Brain microvascular endothelial cell (primary cell): ENCODE measurements around the gene RPRML.

ENCODE experiments used
- DNase-seq: peaks from one replicate; pipeline ENCODE4 v3.0.0-alpha.2; 2020
- H3K27ac ChIP-seq: fragments of 250-450 bp; sonication (Bioruptor Pico); 2 replicates; pipeline ENCODE4 v1.5.1; 2020; ENCODE audit warnings: mild to moderate bottlenecking, moderate library complexity
- H3K27me3 ChIP-seq: fragments of 250-450 bp; sonication (Bioruptor Pico); replicated peaks from 2 replicates; pipeline ENCODE4 v1.5.1; 2020; ENCODE audit warnings: mild to moderate bottlenecking
- H3K36me3 ChIP-seq: fragments of 250-450 bp; sonication (Bioruptor Pico); replicated peaks from 2 replicates; pipeline ENCODE4 v1.5.1; 2020; ENCODE audit warnings: mild to moderate bottlenecking
- H3K4me3 ChIP-seq: 2 replicates; pipeline ENCODE4 v1.5.1; 2011; ENCODE audit warnings: low read depth, mild to moderate bottlenecking, control low read depth, low read length, moderate library complexity
- in situ Hi-C: cut with HindIII; loops from 2 replicates; pipeline ENCODE4 v1.10.0; 2017; ENCODE audit warnings: low sequenced_read_pairs, low pct_ligation_motif_present
- TF ChIP-seq, protein P1 (sequence below): IDR thresholded peaks from 2 replicates; pipeline ENCODE4 v1.5.1; 2011; ENCODE audit warnings: low read depth, mild to moderate bottlenecking, moderate library complexity, low read length, control low read depth, inconsistent platforms; ENCODE audit errors: missing control alignments

RPRML gene

DNA sequence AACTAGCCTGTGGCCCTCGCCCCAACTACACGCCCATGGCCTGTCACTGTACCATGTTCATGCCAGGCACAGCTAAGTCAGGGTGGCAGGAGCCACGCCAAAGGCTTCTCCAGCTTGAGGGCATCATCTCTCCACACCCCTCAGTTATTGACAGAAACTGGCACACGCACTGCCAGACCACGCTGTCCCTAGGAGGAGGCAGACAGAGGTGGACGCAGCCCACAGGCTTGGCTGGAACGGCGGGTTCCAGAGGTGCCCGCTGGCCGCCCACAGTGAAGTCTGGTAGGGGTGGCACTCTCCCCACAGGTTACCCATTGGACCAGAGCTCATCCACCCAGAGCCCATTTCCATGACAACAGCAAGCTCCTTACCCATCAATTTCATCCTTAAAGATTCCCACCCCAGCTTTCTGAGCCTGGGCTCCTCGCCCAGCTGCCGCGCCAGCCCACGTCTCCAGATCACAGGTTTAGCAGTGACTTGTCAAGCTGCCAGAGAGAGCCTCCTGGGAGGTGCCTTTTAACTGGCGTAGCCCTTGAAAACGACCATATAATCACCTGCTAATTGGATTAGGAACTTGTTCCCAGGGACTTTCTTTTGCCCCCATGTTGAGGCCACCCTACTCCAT is 27.9 kb downstream of the RPRML start:
- H3K27me3 ChIP-seq: peaks cover 7% of the 10 kb centered on the region
- DNase-seq: no peak
- no peak overlapping the region for H3K27ac ChIP-seq
- TF ChIP-seq, protein P1, sequence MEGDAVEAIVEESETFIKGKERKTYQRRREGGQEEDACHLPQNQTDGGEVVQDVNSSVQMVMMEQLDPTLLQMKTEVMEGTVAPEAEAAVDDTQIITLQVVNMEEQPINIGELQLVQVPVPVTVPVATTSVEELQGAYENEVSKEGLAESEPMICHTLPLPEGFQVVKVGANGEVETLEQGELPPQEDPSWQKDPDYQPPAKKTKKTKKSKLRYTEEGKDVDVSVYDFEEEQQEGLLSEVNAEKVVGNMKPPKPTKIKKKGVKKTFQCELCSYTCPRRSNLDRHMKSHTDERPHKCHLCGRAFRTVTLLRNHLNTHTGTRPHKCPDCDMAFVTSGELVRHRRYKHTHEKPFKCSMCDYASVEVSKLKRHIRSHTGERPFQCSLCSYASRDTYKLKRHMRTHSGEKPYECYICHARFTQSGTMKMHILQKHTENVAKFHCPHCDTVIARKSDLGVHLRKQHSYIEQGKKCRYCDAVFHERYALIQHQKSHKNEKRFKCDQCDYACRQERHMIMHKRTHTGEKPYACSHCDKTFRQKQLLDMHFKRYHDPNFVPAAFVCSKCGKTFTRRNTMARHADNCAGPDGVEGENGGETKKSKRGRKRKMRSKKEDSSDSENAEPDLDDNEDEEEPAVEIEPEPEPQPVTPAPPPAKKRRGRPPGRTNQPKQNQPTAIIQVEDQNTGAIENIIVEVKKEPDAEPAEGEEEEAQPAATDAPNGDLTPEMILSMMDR: no peak
- no peak overlapping the region for H3K4me3 ChIP-seq
- H3K36me3 ChIP-seq: no peaks in the 10 kb centered on the region
- in situ Hi-C loops: no loop called here

DNA sequence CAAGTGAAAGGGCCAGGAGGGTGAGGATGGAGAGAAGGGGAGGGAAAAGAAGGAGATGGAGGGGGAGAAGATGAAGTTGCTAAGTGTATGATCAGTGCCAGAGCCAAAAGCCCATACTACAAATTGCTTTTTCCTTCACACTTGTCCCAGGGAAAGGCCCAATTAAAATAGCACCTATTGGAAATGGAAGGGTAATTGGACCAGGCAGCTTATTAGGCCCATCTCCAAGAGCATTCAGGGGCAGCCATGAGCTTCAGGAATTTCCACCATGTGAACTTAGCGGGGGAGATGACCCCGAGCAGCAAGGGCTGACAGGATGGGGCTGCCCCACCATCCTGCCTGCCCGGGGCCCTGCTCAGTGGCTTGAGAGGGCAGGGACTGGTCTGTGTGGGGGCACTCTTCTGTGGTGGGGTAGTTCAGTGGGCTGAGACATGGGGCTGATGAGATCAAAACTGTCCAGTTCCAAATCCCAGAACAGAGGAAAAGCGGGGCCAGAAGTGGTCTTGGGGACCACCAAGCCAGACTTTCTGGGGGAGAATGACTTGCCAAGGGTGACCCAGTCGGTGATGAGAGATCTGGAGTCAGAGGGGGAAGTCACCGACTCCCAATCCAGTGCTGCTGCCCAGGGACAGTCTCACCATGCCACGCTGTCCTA is 28.6 kb downstream of the RPRML start:
- Histone ChIP-seq H3K27ac (no peak overlapping the region), H3K36me3 (no peaks in the 10 kb centered on the region), H3K27me3 (peaks cover 7% of the 10 kb centered on the region), H3K4me3 (no peak overlapping the region)
- in situ Hi-C loops: no loop called here
- no peak for DNase-seq
- TF ChIP-seq, protein P1: no peak

- Histone ChIP-seq H3K27me3 (peaks cover 7% of the 10 kb centered on the region), H3K4me3 (no peak overlapping the region), H3K36me3 (no peaks in the 10 kb centered on the region), H3K27ac (no peak overlapping the region)
- TF ChIP-seq, protein P1: peak; percentile 3
- no peak for DNase-seq
- in situ Hi-C loops: no loop called here
Measured at GRCh38 chr17:46949291-46950174, 29.5 kb downstream of the RPRML start.

DNA sequence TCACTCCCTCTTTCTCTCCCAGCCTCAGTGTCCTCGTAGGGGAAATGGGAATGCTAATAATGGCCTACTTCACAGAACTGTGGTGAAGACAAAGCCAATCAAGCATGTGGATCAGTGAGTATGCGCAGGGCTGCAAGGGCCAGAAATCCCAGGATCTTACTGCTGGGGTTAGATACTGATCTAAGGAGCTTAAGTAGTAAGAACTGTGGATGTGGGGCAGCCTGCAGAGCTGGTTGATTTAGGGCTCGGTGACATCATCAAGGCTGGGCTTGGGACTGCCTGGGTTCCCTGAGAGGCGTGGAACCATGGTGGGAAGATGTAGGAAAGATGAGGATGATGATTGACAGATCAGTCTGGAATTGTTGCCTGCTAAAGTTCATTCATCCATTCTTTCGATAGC is 30.5 kb downstream of the RPRML start:
- in situ Hi-C loops: no loop called here

GRCh38 chr17:46947216-46947615 is 31.8 kb downstream of the RPRML start:
- DNase-seq: no peak
- Histone ChIP-seq H3K27me3 (peaks cover 7% of the 10 kb centered on the region), H3K27ac (no peak overlapping the region), H3K4me3 (no peak overlapping the region), H3K36me3 (no peaks in the 10 kb centered on the region)
- TF ChIP-seq, protein P1: no peak
- in situ Hi-C loops: no loop called here

More for the DNA sequence above, 30.5 kb downstream of the RPRML start:
- peaks cover 7% of the 10 kb centered on the region for H3K27me3 ChIP-seq
- DNase-seq: no peak
- no peak overlapping the region for H3K27ac ChIP-seq
- H3K4me3 ChIP-seq: no peak overlapping the region
- TF ChIP-seq, protein P1: no peak
- no peaks in the 10 kb centered on the region for H3K36me3 ChIP-seq
